ENCODE measurements around the gene TENT5A. TPM values are rescaled to one million over a fixed set of nuclear protein-coding genes. Genes with fewer than 3 reads are reported as not detected.

TENT5A gene
- total and polyA plus RNA-seq, 8 donors: 3.7 to 54.0 (median 17.1) TPM

GRCh38 chr6:81771097-81771496 is 18.6 kb upstream of the TENT5A start:
- intact Hi-C loops (cut with DNase I; ENCODE audit: low total_unique reads): no loop called here
- TF ChIP-seq CTCF (IDR thresholded peaks at IDR 0.05) (no peak), POLR2AphosphoS5 (IDR thresholded peaks at IDR 0.05) (no peak), POLR2A (IDR thresholded peaks at IDR 0.05) (no peak), EP300 (IDR thresholded peaks at IDR 0.05) (no peak)
- H3K36me3 ChIP-seq: no peaks in the 10 kb centered on the region
- no peak overlapping the region for H3K4me3 ChIP-seq
- no peak overlapping the region for H3K27ac ChIP-seq
- WGBS, 5 donors: 68 to 79% (median 76%) methylated on average over 1 of the region's 1 CpG
- DNase-seq: no peak
- peaks cover 0 to 4% (median 0%) of the 10 kb centered on the region in 3 donors for H3K27me3 ChIP-seq
- H3K4me1 ChIP-seq: peaks cover 7 to 17% (median 16%) of the 10 kb centered on the region in 4 donors
- H3K9me3 ChIP-seq: no peaks in the 10 kb centered on the region

GRCh38 chr6:81770381-81770780 is 17.9 kb upstream of the TENT5A start:
- peaks cover 0 to 4% (median 0%) of the 10 kb centered on the region in 3 donors for H3K27me3 ChIP-seq
- no peak overlapping the region for H3K27ac ChIP-seq
- H3K4me1 ChIP-seq: peaks cover 7 to 19% (median 18%) of the 10 kb centered on the region in 4 donors
- intact Hi-C loops (cut with DNase I; ENCODE audit: low total_unique reads): no loop called here
- no peak for DNase-seq
- no peak for TF ChIP-seq POLR2AphosphoS5 (IDR thresholded peaks at IDR 0.05)
- no peak for TF ChIP-seq POLR2A (IDR thresholded peaks at IDR 0.05)
- TF ChIP-seq EP300 (IDR thresholded peaks at IDR 0.05): no peak
- no peak for TF ChIP-seq CTCF (IDR thresholded peaks at IDR 0.05)
- 83 to 92% (median 86%) methylated on average over 1 of the region's 1 CpG for WGBS, 5 donors
- H3K4me3 ChIP-seq: no peak overlapping the region
- H3K9me3 ChIP-seq: no peaks in the 10 kb centered on the region
- H3K36me3 ChIP-seq: no peaks in the 10 kb centered on the region

- TF ChIP-seq EP300 (IDR thresholded peaks at IDR 0.05) (no peak), CTCF (IDR thresholded peaks at IDR 0.05) (no peak), POLR2AphosphoS5 (IDR thresholded peaks at IDR 0.05) (no peak), POLR2A (IDR thresholded peaks at IDR 0.05) (no peak)
- intact Hi-C loops (cut with DNase I; ENCODE audit: low total_unique reads): no loop called here
- no peak for DNase-seq
- peaks cover 0 to 4% (median 0%) of the 10 kb centered on the region in 3 donors for H3K27me3 ChIP-seq
- H3K36me3 ChIP-seq: no peaks in the 10 kb centered on the region
- H3K4me3 ChIP-seq: no peak overlapping the region
- H3K9me3 ChIP-seq: no peaks in the 10 kb centered on the region
- WGBS, 5 donors: 71 to 91% (median 79%) methylated on average over 1 of the region's 1 CpG
- H3K27ac ChIP-seq: no peak overlapping the region
- H3K4me1 ChIP-seq: peaks cover 7 to 19% (median 18%) of the 10 kb centered on the region in 4 donors
Measured at GRCh38 chr6:81769824-81770223, 17.3 kb upstream of the TENT5A start.

- Histone ChIP-seq H3K27me3 (peaks cover 0 to 4% (median 0%) of the 10 kb centered on the region in 3 donors), H3K27ac (no peak overlapping the region), H3K4me3 (no peak overlapping the region), H3K9me3 (no peaks in the 10 kb centered on the region), H3K36me3 (no peaks in the 10 kb centered on the region), H3K4me1 (peaks cover 7 to 19% (median 18%) of the 10 kb centered on the region in 4 donors)
- 61 to 85% (median 81%) methylated on average over 2 of the region's 2 CpGs for WGBS, 5 donors
- intact Hi-C loops (cut with DNase I; ENCODE audit: low total_unique reads): no loop called here
- TF ChIP-seq POLR2AphosphoS5 (IDR thresholded peaks at IDR 0.05): no peak
- TF ChIP-seq POLR2A (IDR thresholded peaks at IDR 0.05): no peak
- TF ChIP-seq EP300 (IDR thresholded peaks at IDR 0.05): no peak
- TF ChIP-seq CTCF (IDR thresholded peaks at IDR 0.05): no peak
- no peak for DNase-seq
Measured at GRCh38 chr6:81768150-81768942, 15.9 kb upstream of the TENT5A start.

Measured in stomach (tissue), 9 donors.